IPS-NIHi11 (cell line): ENCODE measurements around the gene NUTF2.
"Not testable (repeated sequence)": the region's sequence is repeated elsewhere in the genome, so short reads cannot be mapped to it uniquely, and the experiment has no call there.

Experiments used
- DNase-seq: peaks from one replicate; pipeline ENCODE4 v3.0.0; 2012; ENCODE audit warnings: mixed read lengths, low spot score

The NUTF2 gene

GRCh38 chr16:67885545-67885944 lies 38.8 kb downstream of the NUTF2 start:
- DNase-seq: no peak

- no peak for DNase-seq
Measured at GRCh38 chr16:67885976-67886375, 39.2 kb downstream of the NUTF2 start.

DNA sequence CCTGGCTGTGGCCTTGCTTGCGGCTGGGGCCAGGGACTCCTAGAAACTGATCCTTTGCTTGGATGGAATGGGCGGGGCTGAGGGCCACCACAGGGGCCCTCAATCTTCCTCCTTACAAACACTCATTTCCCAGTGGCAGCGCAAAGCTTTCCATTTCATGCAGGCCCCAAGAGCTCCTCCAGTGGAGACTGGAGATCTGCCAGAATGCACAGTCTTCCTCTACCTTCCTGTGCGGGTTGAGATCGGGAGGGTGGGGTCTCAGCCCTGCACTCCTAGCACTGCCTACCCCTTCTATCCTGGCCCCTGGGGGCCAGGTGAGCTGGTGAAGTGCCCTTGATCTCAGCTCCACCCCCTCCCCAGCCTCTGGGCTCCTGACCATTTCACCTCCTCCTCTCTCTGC lies 39.7 kb downstream of the NUTF2 start:
- no peak for DNase-seq

GRCh38 chr16:67888331-67888730 lies 41.6 kb downstream of the NUTF2 start:
- DNase-seq: no peak

DNA sequence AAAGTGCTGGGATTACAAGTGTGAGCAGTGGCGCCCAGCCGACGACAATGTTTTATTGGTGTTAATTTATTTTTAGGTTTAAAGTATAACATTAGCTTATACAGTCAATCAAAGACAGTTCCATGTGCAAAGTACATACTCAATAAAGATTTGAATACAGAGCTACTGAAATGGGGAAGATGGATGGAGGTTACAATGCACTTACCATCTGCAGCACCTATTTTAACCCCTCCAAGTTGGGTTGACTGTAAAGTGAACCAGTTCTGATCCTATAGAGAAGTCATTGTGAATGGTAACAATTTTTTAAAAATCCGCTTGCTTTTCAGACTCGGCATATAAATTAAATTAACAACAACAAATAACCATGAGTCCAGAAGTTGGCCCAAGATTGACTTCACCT lies 45.6 kb downstream of the NUTF2 start:
- no peak for DNase-seq

DNA sequence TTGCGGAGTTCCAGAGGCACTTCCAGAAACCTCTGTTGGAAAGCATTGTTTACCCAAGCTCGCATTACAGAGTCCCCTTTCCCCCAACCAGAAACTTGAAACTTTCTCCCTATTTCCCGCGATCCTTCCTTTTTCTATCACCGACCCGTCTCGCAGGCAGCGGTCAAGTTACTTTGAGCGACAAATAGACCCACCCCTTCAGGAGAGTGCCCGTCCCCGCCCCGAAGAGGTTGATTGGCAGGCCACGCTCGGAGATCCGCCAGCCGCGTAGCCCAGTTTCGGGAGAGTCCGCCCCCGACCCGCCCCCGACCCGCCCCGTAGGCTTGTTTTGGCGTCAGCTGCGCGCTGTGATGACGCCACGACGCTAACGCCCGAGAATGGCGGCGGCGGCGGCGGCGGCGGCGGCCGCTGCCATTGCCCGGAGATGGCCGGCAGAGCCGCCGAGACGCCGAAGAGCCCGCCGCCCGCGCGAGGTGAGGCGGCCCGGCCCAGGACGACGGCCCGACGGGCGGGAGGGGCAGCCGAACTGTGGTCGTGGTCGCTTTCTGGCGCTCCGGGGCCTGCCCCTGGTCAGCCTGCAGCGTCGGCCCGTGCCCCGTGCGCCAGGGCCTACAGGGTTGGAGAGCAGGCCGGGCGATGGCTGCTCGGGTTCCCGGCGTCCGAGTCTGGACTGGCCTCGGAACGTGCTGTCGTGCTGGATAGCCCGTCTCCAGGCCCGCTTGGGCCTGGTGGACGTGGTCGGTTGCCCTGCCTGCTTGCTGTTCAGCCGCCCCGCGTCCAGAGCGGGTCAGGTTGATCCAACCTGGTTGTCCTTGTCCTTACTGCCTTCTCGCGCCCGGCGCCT lies 46.4 kb downstream of the NUTF2 start, which contains the start of gene PSKH1:
TSS of gene PSKH1 (plus strand) at position 356 of the 844 bp plus-strand sequence. CDS start 15,496 bp downstream, outside the sequence.
- peak; percentile 100 for DNase-seq

GRCh38 chr16:67893743-67894399 lies 47.1 kb downstream of the NUTF2 start:
- DNase-seq: peak; percentile 52

- no peak for DNase-seq
Measured at GRCh38 chr16:67897231-67897630, 50.5 kb downstream of the NUTF2 start.

DNA sequence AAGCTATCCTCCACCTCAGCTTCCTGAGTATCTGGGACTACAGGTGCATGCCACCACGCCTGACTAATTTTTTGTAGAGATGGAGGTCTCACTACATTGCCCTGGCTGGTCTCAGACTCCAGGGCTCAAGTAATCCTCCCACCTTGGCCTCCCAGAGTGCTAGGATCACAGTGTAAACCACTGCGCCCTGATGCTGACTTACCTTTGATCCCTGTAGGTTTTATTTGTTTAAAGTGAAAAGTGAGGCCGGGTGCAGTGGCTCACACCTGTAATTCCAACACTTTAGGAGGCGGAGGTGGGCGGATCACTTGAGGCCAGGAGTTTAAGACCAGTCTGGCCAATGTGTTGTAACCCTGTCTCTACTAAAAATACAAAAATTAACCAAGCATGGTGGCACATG lies 55.0 kb downstream of the NUTF2 start:
- DNase-seq: no peak

- no peak for DNase-seq
Measured at GRCh38 chr16:67902831-67903230, 56.1 kb downstream of the NUTF2 start.

DNA sequence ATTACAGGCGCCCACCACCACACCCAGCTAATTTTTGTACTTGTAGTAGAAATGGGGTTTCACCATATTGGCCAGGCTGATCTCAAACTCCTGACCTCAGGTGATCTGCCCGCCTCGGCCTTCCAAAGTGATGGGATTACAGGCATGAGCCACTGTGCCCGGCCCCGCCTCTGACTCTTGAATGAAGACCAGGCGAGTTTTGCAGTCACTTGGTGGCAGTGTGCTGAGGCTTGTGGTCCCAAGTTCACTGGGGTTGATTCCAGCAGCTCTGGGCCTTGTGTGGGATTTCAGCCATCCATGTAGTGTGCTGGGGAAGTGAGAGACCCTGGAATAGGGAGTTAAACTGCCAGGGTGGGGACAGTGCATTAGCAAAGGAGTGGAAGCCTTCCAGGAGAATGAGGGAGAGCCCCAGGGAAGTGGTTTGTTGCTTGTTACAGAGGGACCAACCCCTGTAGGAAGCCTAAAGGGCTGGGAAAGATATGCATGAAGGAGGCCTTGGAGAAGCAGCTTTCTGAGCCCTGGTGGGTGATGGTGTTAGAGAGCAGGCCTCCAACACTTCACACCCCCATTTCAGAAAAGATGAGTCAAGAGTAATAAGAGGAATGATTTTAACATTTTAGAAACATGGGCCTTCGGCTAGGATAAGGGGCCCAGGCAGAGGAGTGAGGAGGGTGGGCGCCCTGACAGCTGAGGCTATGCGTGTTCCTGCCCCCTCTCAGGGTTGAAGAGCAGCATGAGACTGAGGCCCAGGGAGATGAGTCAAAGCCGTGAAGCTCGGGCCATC lies 60.9 kb downstream of the NUTF2 start:
- no peak for DNase-seq

- no peak for DNase-seq
Measured at GRCh38 chr16:67909056-67909742, 62.5 kb downstream of the NUTF2 start.

- DNase-seq: no peak
Measured at GRCh38 chr16:67910158-67910557, 63.4 kb downstream of the NUTF2 start.

- DNase-seq: no peak
Measured at GRCh38 chr16:67914758-67915495, 68.2 kb downstream of the NUTF2 start.

- DNase-seq: not testable (repeated sequence)
Measured at GRCh38 chr16:67915496-67915769, 68.7 kb downstream of the NUTF2 start.

DNA sequence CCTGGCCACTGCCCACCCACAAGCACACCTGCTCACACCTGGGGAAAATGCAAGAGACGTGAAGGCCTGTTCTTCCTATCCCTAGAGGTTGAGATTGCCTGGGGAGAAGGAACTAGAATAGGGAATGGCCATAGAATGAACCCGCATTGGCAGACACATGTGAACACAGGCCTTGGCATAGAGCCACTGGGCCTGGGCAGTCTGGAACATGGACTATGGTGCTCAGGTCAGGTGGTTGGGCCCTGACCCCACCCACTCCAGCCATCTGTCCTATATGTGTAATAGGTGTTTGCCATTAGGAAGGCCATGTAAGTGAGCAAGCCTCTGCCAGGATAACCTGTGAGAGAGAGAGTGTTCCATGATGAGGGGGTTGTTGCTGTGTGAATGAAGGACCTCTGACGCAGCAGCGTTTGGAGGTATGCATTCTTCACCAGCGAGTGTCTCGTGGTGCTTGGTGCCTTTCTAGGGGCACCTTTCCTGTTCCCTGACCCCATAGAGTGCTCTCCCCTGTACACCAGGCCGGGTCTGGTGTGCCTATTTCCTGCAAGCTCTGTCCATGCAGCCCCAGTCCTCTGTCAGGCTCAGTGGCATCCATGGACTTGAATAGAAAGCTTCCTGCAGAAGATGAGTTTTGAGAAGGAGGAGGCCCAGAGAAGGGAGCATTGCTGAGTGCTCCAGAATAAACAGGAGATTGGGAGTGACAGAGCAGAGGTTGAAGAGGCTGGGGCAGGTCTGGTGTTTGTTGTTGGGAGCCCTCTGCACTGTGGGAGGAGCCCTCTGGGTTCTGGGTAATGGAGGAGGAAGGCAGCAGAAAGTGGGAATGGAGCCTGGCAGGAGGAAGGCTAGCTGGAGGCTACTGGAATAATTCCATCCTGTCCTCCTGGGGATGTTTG lies 69.3 kb downstream of the NUTF2 start:
- no peak for DNase-seq

- DNase-seq: no peak
Measured at GRCh38 chr16:67917140-67917851, 70.6 kb downstream of the NUTF2 start.

DNA sequence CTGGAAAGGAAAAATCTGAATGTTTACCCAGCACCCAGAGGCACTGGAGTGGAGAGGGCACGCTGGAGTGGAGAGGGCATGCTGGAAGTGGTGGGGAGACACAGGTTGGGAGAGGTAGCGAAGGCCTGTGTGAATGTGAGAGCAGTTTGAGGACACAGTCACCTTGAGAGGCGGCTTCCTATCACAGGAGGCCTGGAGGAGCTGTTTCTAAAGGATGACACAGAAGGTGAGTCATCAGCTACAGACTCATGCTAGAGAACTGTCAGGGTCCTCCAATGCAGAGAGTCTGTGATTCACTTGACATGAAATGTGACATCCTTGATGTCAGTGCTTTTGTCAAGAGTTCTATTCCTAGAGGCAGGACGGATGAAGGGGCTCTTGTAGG lies 71.1 kb downstream of the NUTF2 start:
- no peak for DNase-seq

- DNase-seq: no peak
Measured at GRCh38 chr16:67919622-67920221, 73.0 kb downstream of the NUTF2 start.
